GM19351 (cell line): ENCODE data around the gene FOXE3.

Experiments
- ATAC-seq: cut with Tn5 transposase; IDR thresholded peaks from one replicate; pipeline ENCODE4 v1.9.1; 2021; ENCODE audit warnings: mild to moderate bottlenecking, moderate library complexity; ENCODE audit not compliant: unreplicated experiment

The FOXE3 gene

DNA sequence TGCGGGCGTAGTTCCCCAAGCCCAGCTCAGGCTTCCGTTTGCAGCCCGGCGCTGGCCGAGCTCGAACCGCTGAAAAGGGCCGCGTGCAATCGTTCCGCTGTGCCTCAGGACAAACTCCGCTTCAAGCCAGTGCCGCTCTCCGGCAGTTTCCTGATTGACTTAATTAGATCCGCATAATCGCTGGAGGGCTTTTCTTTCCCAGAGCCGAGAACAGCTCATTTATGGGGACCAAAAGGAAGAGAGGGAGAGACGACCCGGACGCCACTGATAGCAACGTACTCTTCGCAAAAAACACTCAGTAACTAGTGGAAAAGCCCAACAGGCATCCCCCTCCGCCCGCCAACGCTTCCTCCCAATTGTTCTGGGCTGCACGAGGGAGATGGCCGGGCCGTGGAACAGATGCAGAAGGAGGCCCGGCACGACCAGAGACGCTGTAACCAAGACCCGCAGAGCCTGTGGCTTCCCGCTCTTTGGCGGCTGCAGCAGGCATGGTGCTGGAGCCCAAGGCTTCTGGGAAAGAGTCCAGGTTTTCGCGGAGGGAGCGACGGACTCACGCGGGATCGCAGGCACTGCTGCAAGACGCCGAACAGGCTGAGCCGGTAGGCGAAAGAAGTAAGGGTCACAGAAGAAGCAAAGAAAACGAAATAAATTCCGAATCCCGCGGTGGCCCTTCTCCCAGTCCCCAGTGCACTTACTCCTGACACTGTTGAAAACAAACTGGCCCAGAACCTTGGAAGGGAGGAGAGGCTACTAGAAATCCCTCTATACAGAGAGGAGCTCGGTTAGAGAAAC, 18.2 kb downstream of the FOXE3 start:
- ATAC-seq = no peak

DNA sequence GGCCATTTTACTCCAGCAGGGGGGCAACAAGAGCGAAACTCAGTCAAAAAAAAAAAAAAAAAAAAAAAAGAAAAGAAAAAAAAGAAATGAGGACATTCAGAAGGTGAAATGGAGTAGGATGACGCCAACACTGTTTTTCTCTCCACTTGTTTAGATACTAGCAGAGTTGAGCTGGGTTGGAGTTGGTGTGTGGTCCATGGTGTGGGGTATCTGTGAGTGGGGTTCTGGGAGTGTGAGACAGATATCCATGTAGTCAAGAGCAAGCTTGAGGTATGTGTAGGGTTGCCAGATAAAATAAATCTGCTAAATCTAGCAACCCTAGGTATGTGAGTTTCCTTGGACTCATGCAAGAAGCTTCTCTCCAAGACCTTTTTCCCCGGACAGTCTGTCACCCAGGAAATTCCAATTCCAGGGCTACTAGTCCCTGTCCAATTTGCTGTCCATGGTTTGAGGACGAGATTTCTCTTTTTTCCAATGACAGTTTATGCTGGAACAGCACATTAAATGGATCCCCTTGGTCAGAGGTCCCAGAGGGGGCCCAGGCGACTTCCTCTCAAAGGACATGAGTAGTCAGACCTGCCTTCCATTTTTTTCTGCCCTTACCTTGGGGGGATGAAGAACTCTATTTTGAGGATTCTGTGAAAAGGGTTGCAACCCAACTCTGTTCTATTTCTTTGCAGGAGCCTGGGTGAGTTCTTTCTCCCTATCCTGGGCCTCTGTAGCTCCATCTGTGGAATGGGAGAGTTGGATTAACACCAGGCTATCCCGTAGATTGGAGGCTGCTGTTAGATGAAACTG, 19.6 kb downstream of the FOXE3 start:
- no peak for ATAC-seq

GRCh38 chr1:47436304-47436978, 20.4 kb downstream of the FOXE3 start:
- peak; percentile 50 for ATAC-seq

- peak; percentile 15 for ATAC-seq
These were observed 20.9 kb downstream of the FOXE3 start for GRCh38 chr1:47436979-47437446.

- peak; percentile 80 for ATAC-seq
These were observed 21.5 kb downstream of the FOXE3 start, which contains the start of gene FOXD2 for GRCh38 chr1:47437447-47438164. FOXD2 (plus strand) TSS chr1:47438044; CDS start chr1:47438136, 92 bp downstream.

GRCh38 chr1:47438165-47439016, 22.3 kb downstream of the FOXE3 start:
- ATAC-seq = no peak

DNA sequence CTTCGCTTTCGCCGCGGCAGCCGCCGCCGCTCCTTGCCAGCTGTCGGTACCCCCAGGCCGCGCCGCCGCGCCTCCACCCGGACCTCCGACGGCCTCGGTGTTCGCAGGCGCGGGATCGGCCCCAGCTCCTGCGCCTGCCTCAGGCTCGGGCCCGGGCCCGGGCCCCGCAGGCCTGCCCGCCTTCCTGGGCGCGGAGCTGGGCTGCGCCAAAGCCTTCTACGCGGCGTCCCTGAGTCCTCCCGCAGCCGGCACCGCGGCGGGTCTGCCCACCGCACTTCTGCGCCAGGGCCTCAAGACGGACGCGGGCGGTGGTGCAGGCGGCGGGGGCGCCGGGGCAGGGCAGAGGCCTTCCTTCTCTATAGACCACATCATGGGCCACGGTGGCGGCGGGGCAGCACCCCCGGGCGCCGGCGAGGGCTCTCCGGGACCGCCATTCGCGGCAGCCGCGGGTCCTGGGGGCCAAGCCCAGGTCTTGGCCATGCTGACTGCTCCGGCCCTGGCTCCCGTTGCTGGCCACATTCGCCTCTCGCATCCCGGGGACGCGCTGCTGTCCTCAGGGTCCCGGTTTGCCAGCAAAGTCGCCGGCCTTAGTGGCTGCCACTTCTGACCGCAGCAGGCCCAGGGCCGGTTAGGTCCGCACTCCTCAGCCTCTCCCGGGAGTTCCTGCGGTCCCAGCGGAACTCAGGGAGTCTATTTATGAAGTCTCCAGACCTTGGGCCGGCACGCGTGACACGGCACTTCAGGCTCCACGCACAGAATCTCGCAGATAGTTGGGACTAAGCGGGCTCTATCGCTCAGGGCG, 23.1 kb downstream of the FOXE3 start:
- no peak for ATAC-seq

DNA sequence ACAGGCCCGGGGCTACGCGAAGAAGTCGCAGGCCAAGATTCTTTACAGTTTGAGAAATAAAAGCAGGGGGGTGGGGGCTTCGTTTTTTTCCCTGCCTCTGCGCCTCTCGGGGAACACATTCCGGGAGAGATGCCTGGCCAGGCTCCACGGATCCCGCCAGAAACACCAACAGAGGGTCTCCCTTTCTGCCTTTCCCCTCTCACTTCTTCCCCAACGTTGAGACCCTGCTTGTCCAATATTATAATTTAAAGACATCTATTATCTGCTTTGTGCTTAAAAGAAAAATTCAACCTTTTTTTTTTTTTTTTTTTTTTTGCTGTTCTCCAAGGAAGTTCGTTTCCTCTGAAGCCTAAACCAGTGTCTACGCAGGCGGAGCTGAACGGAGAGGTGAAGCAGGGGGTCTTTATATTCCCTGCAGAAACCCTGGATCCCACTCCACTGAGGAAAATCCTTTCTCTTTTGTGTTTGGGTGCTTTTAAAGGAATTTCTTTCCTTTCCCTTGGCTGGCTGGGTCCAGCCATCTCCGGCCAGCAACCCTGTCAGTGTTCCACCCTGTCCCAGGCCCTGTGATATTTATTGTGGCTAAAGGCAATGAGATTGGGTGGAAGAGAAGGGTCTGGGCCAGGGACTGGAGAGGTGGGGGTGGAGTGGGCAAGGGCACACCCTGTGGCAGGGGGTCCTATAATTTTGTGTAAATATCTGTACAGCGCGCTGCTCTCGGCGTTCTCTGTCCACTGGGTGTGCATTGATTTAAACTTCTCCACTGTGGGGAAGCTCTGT, 23.9 kb downstream of the FOXE3 start:
- no peak for ATAC-seq

DNA sequence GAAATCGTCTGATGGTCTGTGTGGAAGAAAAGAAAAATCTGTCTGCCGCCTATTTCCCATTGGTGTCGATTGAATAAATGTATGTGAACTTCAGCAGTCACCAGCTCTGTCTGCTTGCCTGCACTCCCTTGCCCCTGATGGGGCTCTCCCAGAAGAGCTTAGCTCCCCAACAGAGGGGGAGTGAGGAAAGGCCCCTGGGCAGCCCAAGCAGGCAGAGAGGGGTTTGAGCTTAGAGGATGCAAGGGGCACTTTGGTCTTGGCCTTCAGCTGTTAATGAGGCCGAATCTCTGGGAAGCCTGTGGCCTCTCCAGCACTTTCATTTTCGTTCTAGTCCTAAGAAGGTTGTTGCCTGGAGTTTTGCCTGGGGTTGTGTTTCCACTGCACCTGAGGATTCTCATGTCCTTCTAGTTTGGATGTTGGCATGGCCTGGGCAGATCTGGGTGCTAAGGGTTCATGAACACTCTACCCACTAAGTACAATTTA, 24.6 kb downstream of the FOXE3 start:
- ATAC-seq = no peak

DNA sequence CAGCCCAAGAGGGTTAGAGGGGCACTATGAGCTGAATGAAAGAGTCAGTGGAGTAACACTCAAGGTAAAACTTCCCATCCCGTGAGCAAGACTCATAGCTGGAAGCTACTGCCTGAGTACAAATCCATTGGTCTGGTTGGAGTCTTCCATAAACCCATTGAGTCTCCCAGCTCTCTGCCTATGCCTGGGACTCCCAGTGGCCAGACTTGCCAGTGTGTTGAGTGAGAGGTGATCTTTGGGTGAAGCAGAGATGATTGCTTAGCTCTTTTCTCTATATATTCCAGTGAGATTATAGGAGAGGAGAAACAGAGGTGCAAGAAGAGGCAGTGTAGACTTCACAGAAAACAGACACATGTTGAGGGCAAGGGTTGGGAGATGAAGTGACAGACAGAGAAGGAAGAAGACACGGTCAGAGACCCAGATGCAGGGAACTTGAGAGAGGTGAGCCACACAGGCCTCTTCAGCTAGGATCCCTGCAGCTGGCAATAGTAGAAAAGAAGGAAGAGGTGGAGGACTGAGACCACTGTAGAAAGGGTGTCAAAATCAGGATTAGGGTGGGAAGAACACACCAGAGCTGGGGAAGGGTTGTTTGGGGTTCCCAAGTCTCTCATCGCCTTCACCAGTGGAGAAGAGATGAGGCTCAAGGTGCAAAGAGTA, 25.5 kb downstream of the FOXE3 start:
- ATAC-seq = no peak

DNA sequence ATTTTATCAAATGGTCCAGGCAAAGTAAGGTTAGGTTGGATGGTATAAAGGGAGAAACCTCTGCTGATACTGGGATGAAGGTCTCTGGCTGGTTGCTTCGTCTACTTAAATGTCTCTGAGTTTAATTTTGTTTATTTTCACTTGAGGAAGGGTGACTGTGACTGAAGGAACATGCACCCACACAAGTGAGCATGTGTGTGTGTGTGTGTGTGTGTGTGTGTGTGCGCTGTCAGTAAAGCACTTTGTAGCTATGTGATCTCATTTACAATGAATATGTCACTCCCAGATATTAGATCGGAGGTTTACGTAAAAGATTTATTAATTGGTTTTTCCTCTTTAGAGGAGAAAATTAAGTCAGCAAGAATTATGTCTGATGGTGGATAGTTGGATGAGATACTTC, 26.1 kb downstream of the FOXE3 start:
- ATAC-seq = no peak

DNA sequence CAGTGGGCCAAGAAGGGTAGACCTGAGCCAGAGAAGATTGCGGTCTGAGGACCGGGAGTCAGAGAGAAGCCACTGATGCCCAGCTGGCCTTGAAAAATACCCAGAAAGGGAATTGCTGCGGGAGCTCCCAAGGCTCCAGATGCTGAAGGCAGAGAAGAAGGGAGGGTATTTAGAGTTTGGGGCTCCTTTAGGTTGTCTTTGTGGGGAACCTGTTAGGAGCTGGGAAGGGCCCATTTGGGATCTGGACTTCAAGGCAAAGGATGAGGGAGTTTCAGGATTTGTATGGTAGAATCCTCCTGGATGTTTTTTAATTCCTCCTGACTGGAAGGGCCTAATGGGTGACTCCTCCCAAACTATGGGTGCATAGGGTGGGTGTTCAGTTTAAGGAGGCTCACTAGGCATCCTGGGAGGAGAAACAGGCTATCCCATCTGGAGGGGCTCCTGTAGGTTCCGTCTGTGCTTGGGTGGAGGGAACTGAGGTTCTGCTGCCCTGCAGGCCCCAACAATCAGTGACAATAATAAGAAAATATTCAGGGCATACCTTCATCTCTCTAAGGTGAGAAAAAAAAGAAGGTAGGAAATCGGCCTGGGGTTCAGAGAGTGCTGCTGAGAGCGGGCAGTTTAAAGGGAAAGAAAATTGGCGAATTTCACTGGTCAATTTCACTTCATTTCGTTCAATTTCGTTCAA, 26.9 kb downstream of the FOXE3 start:
- ATAC-seq = no peak

DNA sequence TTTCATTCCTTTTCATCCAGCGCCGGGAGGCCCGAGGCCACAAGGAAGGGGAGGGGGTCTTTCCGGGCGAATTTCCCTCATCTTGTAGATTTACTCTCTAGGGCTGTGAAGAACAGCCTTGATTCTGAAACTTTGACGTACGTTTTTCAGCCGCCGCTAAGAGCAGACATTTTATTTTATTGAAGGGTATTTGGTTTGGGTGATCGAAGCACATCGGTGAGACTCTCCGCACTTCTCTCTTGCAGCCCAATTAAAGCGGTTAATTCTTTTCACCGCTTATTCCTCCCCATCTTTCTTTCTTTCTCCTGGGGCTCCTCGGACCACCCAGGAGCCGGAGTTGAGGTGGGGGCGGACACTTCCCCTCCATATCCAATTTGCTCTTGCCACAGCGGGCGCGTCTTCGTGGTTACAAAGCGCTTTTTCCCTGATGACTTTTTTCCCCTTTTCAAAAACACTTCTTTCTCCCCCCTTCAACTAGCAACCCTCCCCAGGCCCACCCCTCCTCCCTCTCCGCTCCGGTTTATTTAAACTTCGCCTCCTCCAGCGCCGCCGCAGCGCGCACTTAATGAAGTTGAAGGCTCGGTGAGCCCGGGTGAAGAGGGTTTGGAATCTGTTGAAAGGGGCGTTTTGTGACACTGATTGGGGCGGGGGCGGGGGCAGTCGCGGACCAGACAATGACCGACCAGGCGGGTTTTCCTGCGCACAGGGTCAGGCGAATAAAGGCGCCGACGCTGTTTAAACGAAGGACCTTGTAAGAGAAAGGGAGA, 27.6 kb downstream of the FOXE3 start:
- ATAC-seq = no peak

DNA sequence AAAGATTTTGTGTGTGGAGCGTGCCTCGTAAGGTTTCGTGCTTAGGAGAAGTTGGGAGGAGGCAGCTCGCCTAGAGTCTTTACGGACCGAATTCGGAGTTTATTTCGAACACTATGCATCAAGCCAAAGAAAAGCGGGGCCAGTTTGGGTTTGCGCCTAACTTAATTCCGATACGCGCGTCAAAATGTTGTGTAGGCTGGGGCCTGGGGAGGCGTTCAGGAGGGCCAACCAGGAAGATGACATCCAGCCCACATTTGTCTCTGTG, 28.1 kb downstream of the FOXE3 start:
- no peak for ATAC-seq

DNA sequence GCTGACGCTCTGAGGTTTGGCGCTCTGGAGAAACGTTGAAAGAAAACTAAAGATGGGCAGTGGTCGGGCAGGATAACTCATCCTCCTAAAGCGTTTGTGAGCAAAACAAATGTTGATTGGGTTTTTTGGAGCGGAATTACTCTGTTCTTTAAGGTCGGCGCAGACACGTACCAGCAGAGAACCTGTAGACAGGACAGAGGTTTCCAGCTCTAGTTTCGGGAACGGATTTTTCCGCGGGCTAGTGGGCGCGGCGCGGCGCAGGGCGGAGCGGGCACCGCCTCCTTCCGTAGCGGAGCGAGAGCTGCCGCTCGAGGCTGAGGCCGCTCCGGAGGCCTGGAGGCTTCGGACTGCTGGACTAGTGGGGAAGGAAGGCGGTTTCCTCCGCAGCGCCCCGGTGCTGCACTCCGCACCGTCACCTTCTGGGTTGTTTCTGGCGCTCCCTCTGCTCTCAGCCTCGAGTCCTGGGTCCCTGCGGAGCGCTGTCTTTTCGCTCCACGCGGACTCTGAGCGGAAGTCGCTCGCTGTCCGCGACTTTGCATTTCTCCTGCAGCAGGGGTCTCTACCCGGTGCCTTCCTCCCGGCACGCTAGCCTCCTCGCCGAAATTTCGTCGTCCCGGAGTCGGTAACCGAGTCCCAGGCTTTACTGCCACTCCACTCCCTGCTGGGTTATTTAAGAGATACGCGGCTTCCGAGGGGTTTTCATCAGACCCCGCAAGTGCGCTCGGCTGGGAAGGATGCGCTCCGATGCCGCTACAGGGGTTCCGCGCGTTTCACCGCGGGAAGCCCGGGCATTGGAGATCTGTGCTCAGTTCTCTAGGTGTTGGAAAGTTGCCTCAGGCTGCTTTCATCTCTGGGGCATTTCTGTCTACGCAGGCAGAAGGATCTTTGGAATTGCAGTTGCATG, 28.7 kb downstream of the FOXE3 start:
- no peak for ATAC-seq
